ENCODE measurements around the gene SLC13A4.
"Not testable (repeated sequence)": the region's sequence is repeated elsewhere in the genome, so short reads cannot be mapped to it uniquely, and the experiment has no call there.

Gene SLC13A4, protein sequence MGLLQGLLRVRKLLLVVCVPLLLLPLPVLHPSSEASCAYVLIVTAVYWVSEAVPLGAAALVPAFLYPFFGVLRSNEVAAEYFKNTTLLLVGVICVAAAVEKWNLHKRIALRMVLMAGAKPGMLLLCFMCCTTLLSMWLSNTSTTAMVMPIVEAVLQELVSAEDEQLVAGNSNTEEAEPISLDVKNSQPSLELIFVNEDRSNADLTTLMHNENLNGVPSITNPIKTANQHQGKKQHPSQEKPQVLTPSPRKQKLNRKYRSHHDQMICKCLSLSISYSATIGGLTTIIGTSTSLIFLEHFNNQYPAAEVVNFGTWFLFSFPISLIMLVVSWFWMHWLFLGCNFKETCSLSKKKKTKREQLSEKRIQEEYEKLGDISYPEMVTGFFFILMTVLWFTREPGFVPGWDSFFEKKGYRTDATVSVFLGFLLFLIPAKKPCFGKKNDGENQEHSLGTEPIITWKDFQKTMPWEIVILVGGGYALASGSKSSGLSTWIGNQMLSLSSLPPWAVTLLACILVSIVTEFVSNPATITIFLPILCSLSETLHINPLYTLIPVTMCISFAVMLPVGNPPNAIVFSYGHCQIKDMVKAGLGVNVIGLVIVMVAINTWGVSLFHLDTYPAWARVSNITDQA

DNA sequence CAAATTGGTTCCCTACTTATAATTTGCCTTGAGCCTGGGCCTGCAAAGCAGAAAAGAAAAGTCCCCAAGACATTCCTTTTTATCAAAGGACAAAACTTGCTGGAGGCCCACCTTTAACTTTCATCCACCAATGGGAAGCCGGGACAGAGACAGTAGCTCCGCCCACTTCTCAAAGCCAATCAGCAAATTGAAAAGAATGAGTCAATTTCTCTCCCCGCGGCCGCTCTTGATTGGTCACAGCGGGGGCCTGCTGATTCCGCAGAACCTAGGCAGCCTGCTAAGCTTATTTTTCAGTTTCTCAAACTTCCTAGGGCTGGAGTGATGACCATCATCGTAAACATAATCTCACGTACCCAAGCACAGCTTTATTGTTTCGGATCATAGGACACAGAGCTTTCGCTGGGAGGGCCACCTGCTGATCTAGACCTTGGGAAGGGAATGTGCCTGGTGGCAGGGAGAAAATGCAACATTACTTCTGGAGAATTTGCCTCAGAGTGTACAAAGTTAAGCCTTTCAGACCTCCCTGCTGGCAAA, at the start of gene SLC13A4:
SLC13A4 (minus strand) TSS at position 51 of the 534 bp plus-strand sequence. CDS start 690 bp downstream, outside the sequence.
- TF ChIP-seq CTCF (IDR thresholded peaks at IDR 0.05) = no peak
- no peak within 1 kb of the TSS for H3K4me3 ChIP-seq (ENCODE audit: low read depth in 1 of 2, low read length in 1 of 2)

DNA sequence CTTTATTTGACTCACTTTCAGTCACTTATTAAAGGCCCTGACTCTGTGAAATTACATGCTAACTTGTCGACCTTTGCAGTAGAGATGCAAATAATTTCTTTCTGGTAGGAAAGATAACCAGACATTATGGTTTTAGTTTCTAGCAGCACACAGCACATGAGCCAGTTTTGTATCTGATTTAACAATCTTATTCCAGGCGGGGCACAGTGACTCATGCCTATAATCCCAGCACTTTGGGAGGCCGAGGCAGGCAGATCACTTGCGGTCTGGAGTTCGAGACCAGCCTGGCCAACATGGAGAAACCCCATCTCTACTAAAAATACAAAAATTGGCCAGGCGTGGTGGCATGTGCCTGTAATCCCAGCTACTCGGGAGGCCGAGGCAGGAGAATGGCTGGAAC, 47.9 kb upstream of the SLC13A4 start:
- not testable (repeated sequence) for H3K27me3 ChIP-seq; H3K4me3 ChIP-seq (ENCODE audit: low read depth in 1 of 2, low read length in 1 of 2); H3K9me3 ChIP-seq; H3K27ac ChIP-seq; H3K36me3 ChIP-seq; H3K4me1 ChIP-seq (ENCODE audit: control insufficient read depth in 1 of 2, insufficient read depth in 1 of 2, low read depth in 1 of 2, low read length in 1 of 2)

More for the DNA sequence above, at the start of gene SLC13A4:
- Histone ChIP-seq H3K36me3 (no peaks in the 10 kb centered on the region), H3K9me3 (no peaks in the 10 kb centered on the region), H3K27ac (no peak within 1 kb of the TSS), H3K27me3 (peaks cover 5% of the 10 kb centered on the region), H3K4me1 (ENCODE audit: control insufficient read depth in 1 of 2, insufficient read depth in 1 of 2, low read depth in 1 of 2, low read length in 1 of 2) (no peaks in the 10 kb centered on the region)

GRCh38 chr7:135775230-135775629, 47.2 kb upstream of the SLC13A4 start:
- H3K27ac ChIP-seq = no peak overlapping the region

DNA sequence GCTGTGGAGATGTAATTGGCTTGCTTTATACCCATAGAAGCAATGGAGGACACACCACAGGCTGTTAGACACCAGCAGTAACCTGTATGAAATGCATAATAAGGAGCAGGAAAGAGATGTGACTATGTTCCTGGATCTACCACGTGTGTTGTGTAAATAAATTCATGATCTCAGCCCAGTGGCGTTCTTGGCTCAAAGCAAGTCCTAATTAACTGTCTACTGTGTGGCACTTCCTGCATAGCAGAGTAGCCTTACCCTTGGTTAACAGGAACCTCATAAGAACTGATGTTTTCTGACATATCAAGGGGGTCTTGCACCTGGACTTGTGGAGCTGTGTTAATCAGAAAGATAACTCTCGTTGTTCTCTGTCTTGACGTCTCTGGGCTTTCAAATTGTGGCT, 46.3 kb upstream of the SLC13A4 start:
- TF ChIP-seq CTCF (IDR thresholded peaks at IDR 0.05) = no peak
- Histone ChIP-seq H3K36me3 (no peaks in the 10 kb centered on the region), H3K27me3 (no peaks in the 10 kb centered on the region), H3K4me3 (ENCODE audit: low read depth in 1 of 2, low read length in 1 of 2) (no peak overlapping the region), H3K27ac (no peak overlapping the region), H3K9me3 (no peaks in the 10 kb centered on the region), H3K4me1 (ENCODE audit: control insufficient read depth in 1 of 2, insufficient read depth in 1 of 2, low read depth in 1 of 2, low read length in 1 of 2) (no peaks in the 10 kb centered on the region)

More at GRCh38 chr7:135775230-135775629, 47.2 kb upstream of the SLC13A4 start:
- Histone ChIP-seq H3K4me3 (ENCODE audit: low read depth in 1 of 2, low read length in 1 of 2) (no peak overlapping the region), H3K36me3 (no peaks in the 10 kb centered on the region), H3K9me3 (no peaks in the 10 kb centered on the region), H3K4me1 (ENCODE audit: control insufficient read depth in 1 of 2, insufficient read depth in 1 of 2, low read depth in 1 of 2, low read length in 1 of 2) (no peaks in the 10 kb centered on the region), H3K27me3 (no peaks in the 10 kb centered on the region)
- TF ChIP-seq CTCF (IDR thresholded peaks at IDR 0.05) = no peak

DNA sequence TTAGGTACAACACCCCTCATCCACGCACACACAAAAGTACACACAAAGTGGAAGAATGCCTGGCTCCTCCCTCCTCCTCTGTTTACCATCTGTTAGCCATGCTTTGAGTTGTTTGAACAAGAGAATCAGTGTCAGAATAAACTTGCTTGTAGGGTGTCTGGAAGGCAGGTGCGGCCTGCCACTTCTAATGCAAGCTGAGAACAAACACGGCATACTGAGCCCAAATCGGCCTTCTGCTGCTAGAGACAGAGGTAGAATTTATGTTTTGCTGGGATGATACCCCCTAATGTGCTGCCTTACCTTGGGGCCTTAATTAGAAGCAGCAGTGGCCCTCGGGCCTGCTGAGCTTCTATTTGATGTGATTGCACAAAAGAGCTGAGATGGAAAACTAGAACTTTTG, 45.5 kb upstream of the SLC13A4 start:
- Histone ChIP-seq H3K27ac (no peak overlapping the region), H3K4me1 (ENCODE audit: control insufficient read depth in 1 of 2, insufficient read depth in 1 of 2, low read depth in 1 of 2, low read length in 1 of 2) (no peaks in the 10 kb centered on the region), H3K4me3 (ENCODE audit: low read depth in 1 of 2, low read length in 1 of 2) (no peak overlapping the region), H3K9me3 (no peaks in the 10 kb centered on the region), H3K27me3 (no peaks in the 10 kb centered on the region), H3K36me3 (no peaks in the 10 kb centered on the region)
- no peak for TF ChIP-seq CTCF (IDR thresholded peaks at IDR 0.05)
